ENCODE data around the gene KCNK7. TPM values are rescaled to one million over a fixed set of nuclear protein-coding genes. Genes with fewer than 3 reads are reported as not detected.

Gene KCNK7, protein sequence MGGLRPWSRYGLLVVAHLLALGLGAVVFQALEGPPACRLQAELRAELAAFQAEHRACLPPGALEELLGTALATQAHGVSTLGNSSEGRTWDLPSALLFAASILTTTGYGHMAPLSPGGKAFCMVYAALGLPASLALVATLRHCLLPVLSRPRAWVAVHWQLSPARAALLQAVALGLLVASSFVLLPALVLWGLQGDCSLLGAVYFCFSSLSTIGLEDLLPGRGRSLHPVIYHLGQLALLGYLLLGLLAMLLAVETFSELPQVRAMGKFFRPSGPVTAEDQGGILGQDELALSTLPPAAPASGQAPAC
- total RNA-seq = 0.37 TPM in 1 of 2 replicates, not detected in the other

DNA sequence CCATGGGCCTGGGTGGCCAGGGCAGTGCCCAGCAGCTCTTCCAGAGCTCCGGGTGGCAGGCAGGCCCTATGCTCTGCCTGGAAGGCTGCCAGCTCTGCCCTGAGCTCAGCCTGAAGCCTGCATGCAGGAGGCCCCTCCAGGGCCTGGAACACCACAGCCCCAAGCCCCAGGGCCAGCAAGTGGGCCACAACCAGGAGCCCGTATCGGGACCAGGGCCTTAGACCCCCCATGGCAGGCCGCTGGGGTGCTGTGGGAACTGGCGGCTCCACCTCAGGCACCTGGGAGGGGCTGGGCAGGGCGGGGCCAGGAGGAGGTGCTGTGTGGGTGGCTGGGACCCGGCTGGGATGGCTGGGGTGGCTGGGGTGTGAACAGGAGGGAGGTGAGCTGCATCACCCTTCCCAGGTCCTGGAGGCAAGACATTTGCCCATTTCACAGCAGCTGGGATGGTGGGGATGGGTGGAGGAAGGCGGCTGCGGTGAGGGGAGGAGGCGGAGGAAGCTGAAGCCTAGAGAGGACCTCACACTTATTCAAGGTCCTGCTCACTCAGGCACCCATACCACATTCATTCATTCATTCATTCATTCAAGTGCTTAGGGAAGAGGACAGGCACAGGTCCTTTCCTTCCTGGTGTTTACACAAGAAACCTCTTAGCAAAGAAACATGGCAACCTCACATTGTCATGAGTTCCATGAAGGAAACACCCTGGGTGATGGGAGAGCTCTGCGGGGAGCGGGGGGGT, at the start of gene KCNK7:
Gene KCNK7 (minus strand): TSS at position 258 of the 739 bp plus-strand sequence. CDS start 28 bp downstream, at position 230.

DNA sequence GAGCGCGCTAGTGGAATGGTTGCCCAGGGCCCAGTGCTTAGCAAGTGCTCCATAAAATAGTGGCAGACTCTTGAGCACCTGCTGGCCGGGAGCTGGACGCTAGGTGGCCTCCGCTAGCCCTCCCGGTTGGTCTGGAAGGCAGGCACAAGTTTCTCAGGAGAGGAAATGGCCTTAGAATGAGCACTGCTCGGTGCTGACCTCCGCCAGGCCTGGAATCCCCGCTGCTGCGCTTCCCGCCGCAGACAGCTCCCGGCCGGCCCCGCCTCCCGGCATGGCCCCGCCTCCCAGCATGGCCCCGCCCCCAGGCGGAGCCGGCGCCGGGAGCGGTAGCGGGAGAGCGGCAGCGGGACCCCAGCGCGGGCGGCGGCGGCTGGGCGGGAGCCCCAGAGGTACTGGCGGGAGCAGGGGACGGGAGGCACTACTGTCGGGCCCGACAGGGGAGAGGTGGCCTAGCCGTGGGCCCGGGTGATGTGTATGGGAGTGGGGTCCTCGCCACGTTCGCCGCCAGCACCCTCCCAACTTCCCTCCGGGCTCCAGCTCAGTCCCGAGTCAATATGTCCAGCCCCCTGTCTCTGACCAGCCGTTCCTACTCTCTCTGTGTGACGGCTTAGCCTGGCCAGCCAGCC, 42.3 kb upstream of the KCNK7 start, which contains the start of gene SIPA1:
Gene SIPA1 (plus strand): TSS at position 308 of the 626 bp plus-strand sequence. CDS start 2,821 bp downstream, outside the sequence.

DNA sequence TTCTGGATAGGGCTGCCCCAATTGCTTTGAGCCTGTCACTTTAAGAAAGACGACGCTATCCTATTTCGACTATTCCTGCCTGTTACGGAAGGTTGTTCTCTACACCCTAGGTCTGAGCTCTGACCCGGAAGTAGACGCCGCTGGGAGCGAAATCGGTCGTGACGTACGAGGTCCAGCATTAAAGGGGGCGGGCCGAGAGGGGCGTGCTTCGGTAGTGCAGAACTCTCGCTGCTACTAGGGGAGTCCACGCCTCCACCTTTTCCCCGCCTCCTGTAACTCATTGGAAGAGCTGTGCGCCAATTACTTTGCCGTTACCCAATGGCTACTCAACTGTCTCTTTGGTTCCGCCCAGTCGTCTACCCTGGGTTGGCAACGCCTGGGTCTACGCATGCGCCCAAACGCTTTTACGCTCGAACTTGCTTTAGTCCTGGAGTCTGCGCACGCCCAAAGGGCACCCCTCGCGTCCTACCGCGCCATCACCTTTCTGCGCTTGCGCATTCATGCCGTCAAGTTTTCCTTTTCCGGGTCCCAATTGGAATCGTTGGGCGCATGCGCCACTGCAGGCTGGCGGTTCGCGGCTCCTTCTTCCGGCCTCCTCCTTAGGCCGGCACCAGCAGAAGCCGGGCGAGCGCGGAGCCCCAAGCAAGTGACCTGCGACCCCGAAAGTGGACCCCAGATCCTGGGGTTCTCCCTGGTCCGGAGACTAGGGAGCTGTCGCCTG, 19.8 kb upstream of the KCNK7 start, which contains the start of gene PCNX3:
Gene PCNX3 (plus strand): TSS at position 548 of the 721 bp plus-strand sequence. CDS start 536 bp downstream, outside the sequence.

DNA sequence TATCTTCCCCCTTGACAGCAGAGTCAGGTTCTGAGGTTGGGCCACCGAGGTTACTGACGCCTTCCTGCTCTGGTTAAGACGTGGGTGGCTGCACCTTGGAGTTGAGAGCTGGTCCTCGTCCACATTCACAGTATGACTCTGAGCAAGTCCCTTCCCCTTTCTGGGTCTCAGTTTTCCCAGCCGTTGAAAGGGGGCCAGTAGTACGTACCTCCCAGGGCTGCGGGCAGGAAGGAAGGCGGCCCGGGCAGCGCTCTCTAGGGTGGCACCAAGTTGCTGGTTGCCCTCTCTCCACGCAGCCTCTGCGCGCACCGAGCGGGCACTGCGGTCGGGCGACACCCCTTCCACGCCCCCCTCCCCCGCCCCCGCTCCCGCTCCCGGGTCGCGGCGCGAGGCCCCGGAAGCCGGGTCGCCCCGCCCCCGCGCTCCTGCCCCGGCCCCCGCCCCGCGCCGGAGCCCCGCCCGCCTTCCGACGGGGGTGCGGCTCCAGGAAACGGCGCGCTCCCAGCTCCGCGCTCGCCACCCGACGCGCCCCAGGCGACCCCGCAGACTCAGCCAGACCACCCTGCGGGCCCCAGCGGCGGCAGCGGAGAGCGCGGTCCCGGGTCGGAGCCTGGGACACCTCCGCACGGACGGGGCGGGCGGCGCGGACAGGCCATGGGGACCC, 19.9 kb downstream of the KCNK7 start, which contains the start of gene EHBP1L1:
Gene EHBP1L1 (plus strand): TSS at position 486 of the 664 bp plus-strand sequence. CDS start 250 bp downstream, outside the sequence.

DNA sequence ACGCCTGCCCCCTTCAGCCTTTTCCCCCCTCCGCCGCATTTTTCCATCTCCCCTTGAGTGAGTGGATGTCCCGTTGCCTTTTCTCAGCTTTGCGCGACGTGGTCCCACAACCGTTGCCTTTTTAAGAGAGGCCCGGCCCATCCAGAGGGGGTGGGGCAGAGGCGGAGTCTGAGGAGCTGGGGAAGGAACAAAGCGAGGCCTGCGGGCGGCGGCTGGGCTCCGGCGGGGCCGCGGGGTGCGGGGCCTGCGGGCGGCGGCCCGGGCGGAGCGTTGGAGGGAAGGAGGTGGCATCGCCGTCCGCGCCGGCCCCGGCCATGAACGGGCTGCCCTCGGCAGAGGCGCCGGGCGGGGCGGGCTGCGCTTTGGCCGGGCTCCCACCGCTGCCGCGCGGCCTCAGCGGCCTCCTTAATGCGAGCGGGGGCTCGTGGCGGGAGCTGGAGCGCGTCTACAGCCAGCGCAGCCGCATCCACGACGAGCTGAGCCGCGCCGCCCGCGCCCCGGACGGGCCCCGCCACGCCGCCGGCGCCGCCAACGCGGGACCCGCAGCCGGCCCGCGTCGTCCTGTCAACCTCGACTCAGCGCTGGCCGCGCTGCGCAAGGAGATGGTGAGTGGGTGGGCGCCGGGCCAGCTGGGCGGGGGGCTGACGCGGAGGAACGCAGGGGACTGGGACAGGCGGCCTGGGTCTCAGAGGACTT, 23.1 kb downstream of the KCNK7 start, which contains the start of gene FAM89B:
Gene FAM89B (plus strand): TSS at position 183 of the 696 bp plus-strand sequence. CDS start 132 bp downstream, at position 315.

GRCh38 chr11:65569973-65570918, 25.4 kb downstream of the KCNK7 start, which contains the start of gene ZNRD2:
TSS of gene ZNRD2 (plus strand) at chr11:65570477. CDS start at chr11:65570492, 15 bp downstream.

DNA sequence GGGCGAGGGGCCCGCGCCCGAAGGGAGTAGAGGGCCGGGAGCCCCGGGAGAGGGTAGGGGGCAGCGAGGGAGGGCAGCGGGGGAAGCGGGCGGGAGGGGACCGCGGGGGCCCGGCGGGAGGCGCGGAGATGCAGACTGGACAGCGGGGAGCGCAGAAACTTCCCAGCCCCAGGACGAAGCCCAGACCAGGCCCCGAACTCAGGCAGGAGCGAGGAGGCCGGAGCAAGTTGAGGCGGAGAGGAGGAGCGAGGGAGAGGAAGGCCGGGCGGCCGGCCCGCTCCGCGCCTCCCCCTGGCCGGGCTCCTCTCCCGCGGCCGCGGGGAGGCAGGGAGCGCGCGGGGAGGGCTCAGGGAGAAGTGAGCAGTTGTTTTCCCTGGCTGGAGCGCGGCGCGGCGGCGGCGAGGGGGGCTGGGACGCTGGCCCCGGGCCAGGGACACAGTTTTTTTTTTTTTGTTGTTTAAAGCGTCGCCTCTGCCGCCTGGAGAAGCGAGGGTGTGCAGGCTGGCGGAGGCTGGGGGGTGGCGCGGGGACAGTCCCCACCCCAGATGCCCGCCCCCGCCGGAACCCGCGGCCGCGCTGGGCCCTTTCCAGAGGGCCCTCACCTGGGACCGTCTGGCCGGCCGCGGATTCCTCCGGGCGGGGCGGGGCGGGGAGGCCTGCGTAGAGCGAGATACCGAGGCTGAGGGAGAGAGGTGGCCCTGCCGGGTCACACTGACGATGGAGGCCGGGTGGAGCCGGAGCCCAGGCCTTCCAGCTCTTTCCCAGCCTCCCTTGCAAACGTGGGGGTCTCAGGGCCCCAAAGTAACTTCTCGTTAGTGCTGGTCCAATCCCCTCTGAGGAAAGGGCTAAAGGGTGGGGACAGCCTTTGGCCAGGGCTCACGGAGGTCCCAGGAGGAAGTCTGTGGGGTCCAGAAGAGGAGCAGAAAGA, 37.3 kb downstream of the KCNK7 start, which contains the start of gene LTBP3:
Gene LTBP3 (minus strand): TSS at position 358 of the 928 bp plus-strand sequence. CDS start 400 bp downstream, outside the sequence.

Small RNA genes within 50 kb of the gene (small RNA-seq; reads per million reads assigned to genes)
- gene AP001362.1 (not detected), gene MIR4690 (not detected)

Other genes with a start within 250 kb of the KCNK7 start
- under 0.01 TPM in 2 replicates for gene TIGD3, start 241.0 kb downstream of the KCNK7 start, total RNA-seq
- 3.3 and 4.0 TPM in 2 replicates for gene SLC25A45, start 213.2 kb downstream of the KCNK7 start, total RNA-seq
- 50.3 and 57.3 TPM in 2 replicates for gene FRMD8, start 209.2 kb downstream of the KCNK7 start, total RNA-seq
- 228 and 325 TPM in 2 replicates for gene NEAT1, start 173.0 kb downstream of the KCNK7 start, total RNA-seq
- 5,567 and 6,141 TPM in 2 replicates for gene MALAT1, start 96.8 kb downstream of the KCNK7 start, total RNA-seq
- 48.5 and 108 TPM in 2 replicates for gene SCYL1, start 70.7 kb downstream of the KCNK7 start, total RNA-seq
- 24.6 and 49.3 TPM in 2 replicates for gene LTBP3, start 37.4 kb downstream of the KCNK7 start, total RNA-seq
- gene ZNRD2, start 25.3 kb downstream of the KCNK7 start, total RNA-seq = 45.9 and 46.7 TPM in 2 replicates
- gene FAM89B, start 23.3 kb downstream of the KCNK7 start, total RNA-seq = 21.7 TPM in 2 replicates
- gene EHBP1L1, start 19.7 kb downstream of the KCNK7 start, total RNA-seq = 34.2 and 59.0 TPM in 2 replicates
- 18.4 and 28.7 TPM in 2 replicates for gene MAP3K11, start 18.4 kb upstream of the KCNK7 start, total RNA-seq
- 25.4 and 33.4 TPM in 2 replicates for gene PCNX3, start 20.0 kb upstream of the KCNK7 start, total RNA-seq
- gene SIPA1, start 42.3 kb upstream of the KCNK7 start, total RNA-seq = 23.5 and 38.3 TPM in 2 replicates
- gene RELA, start 67.1 kb upstream of the KCNK7 start, total RNA-seq = 22.8 and 31.9 TPM in 2 replicates
- 42.6 and 44.5 TPM in 2 replicates for gene KAT5, start 116.5 kb upstream of the KCNK7 start, total RNA-seq
- gene RNASEH2C, start 125.0 kb upstream of the KCNK7 start, total RNA-seq = 33.0 and 38.6 TPM in 2 replicates
- gene AP5B1, start 185.2 kb upstream of the KCNK7 start, total RNA-seq = 12.9 and 14.3 TPM in 2 replicates
- gene OVOL1, start 191.3 kb upstream of the KCNK7 start, total RNA-seq = not detected in 2 replicates
- gene SNX32, start 238.2 kb upstream of the KCNK7 start, total RNA-seq = 1.2 and 2.9 TPM in 2 replicates